ENCODE results near the gene OXLD1.

- TF ChIP-seq CTCF (IDR thresholded peaks at IDR 0.05), result no peak
- no peak for TF ChIP-seq POLR2A (IDR thresholded peaks at IDR 0.05; ENCODE audit: low read depth)
- TF ChIP-seq POLR2AphosphoS5 (IDR thresholded peaks at IDR 0.05), result no peak
Measured at GRCh38 chr17:81708739-81709185, 42.4 kb upstream of the OXLD1 start.
